ENCODE measurements around the gene KCND3. TPM values are rescaled to one million over a fixed set of nuclear protein-coding genes. Genes with fewer than 3 reads are reported as not detected.

KCND3 gene
- total RNA-seq, 1 donor from 2014 or later, result 0.81 TPM

GRCh38 chr1:111736548-111737215 lies 252.8 kb downstream of the KCND3 start:
- no peak for DNase-seq (ENCODE audit: low spot score, unreplicated experiment)

GRCh38 chr1:111735858-111736544 lies 253.5 kb downstream of the KCND3 start:
- H3K36me3 Mint-ChIP-seq (ENCODE audit: insufficient read depth), result no peaks in the 10 kb centered on the region
- no peak overlapping the region for H3K27ac Mint-ChIP-seq
- no peak for TF ChIP-seq CTCF (IDR thresholded peaks at IDR 0.05; ENCODE audit: unreplicated experiment)
- H3K4me1 Mint-ChIP-seq (ENCODE audit: low read depth), result peaks cover 11% of the 10 kb centered on the region
- H3K9me3 Mint-ChIP-seq (ENCODE audit: low read depth), result no peaks in the 10 kb centered on the region
- no peak for DNase-seq (ENCODE audit: low spot score, unreplicated experiment)
- no peak overlapping the region for H3K4me3 Mint-ChIP-seq (ENCODE audit: low read depth)
- peaks cover 18% of the 10 kb centered on the region for H3K27me3 Mint-ChIP-seq

More at GRCh38 chr1:111736548-111737215, 252.8 kb downstream of the KCND3 start:
- Mint-ChIP-seq H3K4me1 (ENCODE audit: low read depth) (peaks cover 11% of the 10 kb centered on the region), H3K27ac (no peak overlapping the region), H3K27me3 (peaks cover 25% of the 10 kb centered on the region), H3K9me3 (ENCODE audit: low read depth) (no peaks in the 10 kb centered on the region), H3K4me3 (ENCODE audit: low read depth) (peak overlapping the region; percentile 2), H3K36me3 (ENCODE audit: insufficient read depth) (no peaks in the 10 kb centered on the region)
- TF ChIP-seq CTCF (IDR thresholded peaks at IDR 0.05; ENCODE audit: unreplicated experiment), result no peak

- DNase-seq (ENCODE audit: low spot score, unreplicated experiment), result no peak
- Mint-ChIP-seq H3K27me3 (peaks cover 16% of the 10 kb centered on the region), H3K4me1 (ENCODE audit: low read depth) (peaks cover 13% of the 10 kb centered on the region), H3K4me3 (ENCODE audit: low read depth) (no peak overlapping the region), H3K9me3 (ENCODE audit: low read depth) (no peaks in the 10 kb centered on the region), H3K27ac (no peak overlapping the region), H3K36me3 (ENCODE audit: insufficient read depth) (no peaks in the 10 kb centered on the region)
- no peak for TF ChIP-seq CTCF (IDR thresholded peaks at IDR 0.05; ENCODE audit: unreplicated experiment)
Measured at GRCh38 chr1:111735321-111735720, 254.1 kb downstream of the KCND3 start.

- TF ChIP-seq CTCF (IDR thresholded peaks at IDR 0.05; ENCODE audit: unreplicated experiment), result no peak
- H3K36me3 Mint-ChIP-seq (ENCODE audit: insufficient read depth), result no peaks in the 10 kb centered on the region
- peaks cover 15% of the 10 kb centered on the region for H3K4me1 Mint-ChIP-seq (ENCODE audit: low read depth)
- no peak overlapping the region for H3K4me3 Mint-ChIP-seq (ENCODE audit: low read depth)
- no peaks in the 10 kb centered on the region for H3K9me3 Mint-ChIP-seq (ENCODE audit: low read depth)
- DNase-seq (ENCODE audit: low spot score, unreplicated experiment), result no peak
- H3K27me3 Mint-ChIP-seq, result peaks cover 17% of the 10 kb centered on the region
- H3K27ac Mint-ChIP-seq, result no peak overlapping the region
Measured at GRCh38 chr1:111734856-111735255, 254.6 kb downstream of the KCND3 start.

GRCh38 chr1:111734426-111734825 lies 255.0 kb downstream of the KCND3 start:
- no peaks in the 10 kb centered on the region for H3K9me3 Mint-ChIP-seq (ENCODE audit: low read depth)
- H3K36me3 Mint-ChIP-seq (ENCODE audit: insufficient read depth), result no peaks in the 10 kb centered on the region

More at GRCh38 chr1:111734426-111734825, 255.0 kb downstream of the KCND3 start:
- DNase-seq (ENCODE audit: low spot score, unreplicated experiment), result no peak
- TF ChIP-seq CTCF (IDR thresholded peaks at IDR 0.05; ENCODE audit: unreplicated experiment), result no peak
- peaks cover 15% of the 10 kb centered on the region for H3K4me1 Mint-ChIP-seq (ENCODE audit: low read depth)
- H3K4me3 Mint-ChIP-seq (ENCODE audit: low read depth), result no peak overlapping the region
- H3K27ac Mint-ChIP-seq, result no peak overlapping the region
- peaks cover 15% of the 10 kb centered on the region for H3K27me3 Mint-ChIP-seq

Measured in progenitor cell of endocrine pancreas (in vitro differentiated cells).